ENCODE data around the gene INSIG1.

GRCh38 chr7:155343150-155343549 is 45.5 kb downstream of the INSIG1 start:
- TF ChIP-seq POLR2A (IDR thresholded peaks at IDR 0.05; ENCODE audit: low read length) (no peak), GATA1 (IDR thresholded peaks at IDR 0.05; ENCODE audit: low read depth, low read length) (no peak)

Measured in erythroblast (primary cell).